ENCODE data around the gene SLC9A4. TPM values are rescaled to one million over a fixed set of nuclear protein-coding genes. Genes with fewer than 3 reads are reported as not detected.

SLC9A4 gene
- total and polyA plus RNA-seq, 2 donors (not counting 1 experiment from before 2014, with no cell fraction given) = not detected

DNA sequence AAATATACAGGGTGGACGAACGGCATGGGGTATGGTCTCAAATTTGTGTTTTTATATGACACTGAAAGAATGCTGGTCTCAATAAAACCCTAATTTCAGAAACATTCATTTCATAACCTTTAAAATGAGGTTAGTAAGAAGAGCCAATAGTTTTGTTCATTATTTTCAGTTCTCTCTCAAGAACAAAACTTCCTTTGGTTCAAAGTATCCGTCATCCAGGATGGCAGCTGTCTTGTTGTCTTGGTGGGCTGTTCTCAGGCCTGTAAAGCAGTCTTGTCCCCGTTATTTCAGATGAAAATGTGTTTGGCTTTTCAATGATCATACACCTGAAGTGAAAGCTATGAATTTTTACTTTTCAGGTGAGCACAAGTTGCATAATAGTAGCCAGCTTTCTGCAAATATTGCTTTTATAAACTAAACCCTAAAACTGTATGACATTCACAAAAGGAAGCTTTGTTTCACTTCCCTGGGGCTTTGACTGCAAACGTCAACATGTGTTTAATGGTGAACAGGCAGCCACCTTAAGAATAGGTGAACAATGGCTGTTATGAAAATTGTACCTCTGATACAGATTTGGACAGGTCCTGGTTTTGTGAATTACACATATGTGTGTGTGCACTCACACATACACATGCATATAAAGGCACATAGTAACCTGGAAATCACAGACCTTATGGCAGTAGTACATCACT lies 47.4 kb upstream of the SLC9A4 start:
- no peak overlapping the region for H3K27ac ChIP-seq (ENCODE audit: insufficient read depth, low read length)
- no peaks in the 10 kb centered on the region for H3K9me3 ChIP-seq (ENCODE audit: control insufficient read depth, insufficient read depth, low read depth, low read length)
- no peak overlapping the region for H3K9ac ChIP-seq (ENCODE audit: insufficient read depth, low read length)
- no peaks in the 10 kb centered on the region for H3K79me2 ChIP-seq (ENCODE audit: control insufficient read depth, insufficient read depth, low read length)
- no peaks in the 10 kb centered on the region for H3K4me1 ChIP-seq (ENCODE audit: control insufficient read depth, extremely low read depth, insufficient read depth, low read length)
- H3K4me3 ChIP-seq (replicated peaks in 1 of 4; ENCODE audit: control extremely low read depth in 1 of 4, insufficient read depth in 1 of 4, low read depth in 3 of 4, low read length in 4 of 4) = no peak overlapping the region
- no peaks in the 10 kb centered on the region for H3K36me3 ChIP-seq (ENCODE audit: control insufficient read depth, insufficient read depth, low read length)
- TF ChIP-seq, protein P1, sequence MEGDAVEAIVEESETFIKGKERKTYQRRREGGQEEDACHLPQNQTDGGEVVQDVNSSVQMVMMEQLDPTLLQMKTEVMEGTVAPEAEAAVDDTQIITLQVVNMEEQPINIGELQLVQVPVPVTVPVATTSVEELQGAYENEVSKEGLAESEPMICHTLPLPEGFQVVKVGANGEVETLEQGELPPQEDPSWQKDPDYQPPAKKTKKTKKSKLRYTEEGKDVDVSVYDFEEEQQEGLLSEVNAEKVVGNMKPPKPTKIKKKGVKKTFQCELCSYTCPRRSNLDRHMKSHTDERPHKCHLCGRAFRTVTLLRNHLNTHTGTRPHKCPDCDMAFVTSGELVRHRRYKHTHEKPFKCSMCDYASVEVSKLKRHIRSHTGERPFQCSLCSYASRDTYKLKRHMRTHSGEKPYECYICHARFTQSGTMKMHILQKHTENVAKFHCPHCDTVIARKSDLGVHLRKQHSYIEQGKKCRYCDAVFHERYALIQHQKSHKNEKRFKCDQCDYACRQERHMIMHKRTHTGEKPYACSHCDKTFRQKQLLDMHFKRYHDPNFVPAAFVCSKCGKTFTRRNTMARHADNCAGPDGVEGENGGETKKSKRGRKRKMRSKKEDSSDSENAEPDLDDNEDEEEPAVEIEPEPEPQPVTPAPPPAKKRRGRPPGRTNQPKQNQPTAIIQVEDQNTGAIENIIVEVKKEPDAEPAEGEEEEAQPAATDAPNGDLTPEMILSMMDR (conservative IDR thresholded peaks at IDR 0.05 in 1 of 2, IDR thresholded peaks at IDR 0.05 in 1 of 2; ENCODE audit: low read depth in 1 of 2, low read length in 2 of 2) = no peak
- TF ChIP-seq EZH2 (IDR thresholded peaks at IDR 0.05; ENCODE audit: low read length, missing control alignments) = no peak
- peaks cover 7% of the 10 kb centered on the region for H3K27me3 ChIP-seq (ENCODE audit: control insufficient read depth, insufficient read depth, low read length)
- no peak for DNase-seq (ENCODE audit: low read depth in 2 of 2)
- H2AFZ ChIP-seq (ENCODE audit: low read length) = no peak overlapping the region
- no peak overlapping the region for H3K4me2 ChIP-seq (ENCODE audit: extremely low read depth, insufficient read depth, low read length)
- no peaks in the 10 kb centered on the region for H4K20me1 ChIP-seq (ENCODE audit: control insufficient read depth, extremely low read depth, insufficient read depth, low read length)

DNA sequence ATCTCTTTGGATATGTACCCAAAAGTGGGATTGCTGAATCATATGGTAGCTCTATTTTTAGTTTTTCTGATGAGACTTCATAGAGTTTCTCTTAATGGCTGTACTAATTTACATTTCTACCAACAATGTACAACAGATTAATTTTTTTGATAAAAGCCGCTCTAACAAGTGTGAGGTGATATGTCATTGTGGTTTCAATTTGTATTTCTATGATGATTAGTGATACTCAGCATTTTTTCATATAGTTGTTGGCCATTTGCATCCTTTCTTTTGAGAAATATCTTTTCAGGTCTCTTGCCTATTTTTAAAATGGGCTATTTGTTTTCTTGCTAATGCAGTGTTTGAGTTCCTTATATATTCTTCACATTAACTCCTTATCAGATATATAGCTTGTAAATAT lies 45.8 kb upstream of the SLC9A4 start:
- no peak for TF ChIP-seq EZH2 (IDR thresholded peaks at IDR 0.05; ENCODE audit: low read length, missing control alignments)
- TF ChIP-seq, protein P1 (conservative IDR thresholded peaks at IDR 0.05 in 1 of 2, IDR thresholded peaks at IDR 0.05 in 1 of 2; ENCODE audit: low read depth in 1 of 2, low read length in 2 of 2) = no peak
- Histone ChIP-seq H3K4me1 (ENCODE audit: control insufficient read depth, extremely low read depth, insufficient read depth, low read length) (no peaks in the 10 kb centered on the region), H4K20me1 (ENCODE audit: control insufficient read depth, extremely low read depth, insufficient read depth, low read length) (no peaks in the 10 kb centered on the region), H3K79me2 (ENCODE audit: control insufficient read depth, insufficient read depth, low read length) (no peaks in the 10 kb centered on the region), H3K4me3 (replicated peaks in 1 of 4; ENCODE audit: control extremely low read depth in 1 of 4, insufficient read depth in 1 of 4, low read depth in 3 of 4, low read length in 4 of 4) (no peak overlapping the region), H3K9ac (ENCODE audit: insufficient read depth, low read length) (no peak overlapping the region), H3K4me2 (ENCODE audit: extremely low read depth, insufficient read depth, low read length) (no peak overlapping the region), H3K27me3 (ENCODE audit: control insufficient read depth, insufficient read depth, low read length) (peaks cover 2% of the 10 kb centered on the region), H3K36me3 (ENCODE audit: control insufficient read depth, insufficient read depth, low read length) (no peaks in the 10 kb centered on the region), H2AFZ (ENCODE audit: low read length) (no peak overlapping the region), H3K9me3 (ENCODE audit: control insufficient read depth, insufficient read depth, low read depth, low read length) (no peaks in the 10 kb centered on the region), H3K27ac (ENCODE audit: insufficient read depth, low read length) (no peak overlapping the region)
- DNase-seq (ENCODE audit: low read depth in 2 of 2) = no peak

DNA sequence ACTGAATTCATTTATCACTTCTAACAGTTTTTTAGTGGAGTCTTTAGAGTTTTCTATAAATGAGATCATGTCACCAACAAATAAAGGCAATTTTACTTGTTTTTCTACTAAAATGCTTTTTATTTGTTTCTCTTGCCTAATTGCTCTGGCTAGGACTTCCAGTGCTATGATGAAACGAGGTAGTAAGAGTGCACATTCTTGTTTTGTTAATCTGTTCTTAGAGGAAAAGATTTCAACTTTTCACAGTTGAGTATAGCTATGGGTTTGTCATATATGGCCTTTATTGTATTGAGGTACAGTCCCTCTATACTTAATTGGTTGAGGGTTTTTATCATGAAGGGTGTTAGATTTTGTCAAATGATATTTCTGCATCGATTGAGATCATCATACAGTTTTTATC lies 44.5 kb upstream of the SLC9A4 start:
- no peak overlapping the region for H3K4me3 ChIP-seq (replicated peaks in 1 of 4; ENCODE audit: control extremely low read depth in 1 of 4, insufficient read depth in 1 of 4, low read depth in 3 of 4, low read length in 4 of 4)
- no peaks in the 10 kb centered on the region for H3K36me3 ChIP-seq (ENCODE audit: control insufficient read depth, insufficient read depth, low read length)
- no peaks in the 10 kb centered on the region for H4K20me1 ChIP-seq (ENCODE audit: control insufficient read depth, extremely low read depth, insufficient read depth, low read length)

More for the DNA sequence above, 44.5 kb upstream of the SLC9A4 start:
- Histone ChIP-seq H3K9ac (ENCODE audit: insufficient read depth, low read length) (no peak overlapping the region), H3K9me3 (ENCODE audit: control insufficient read depth, insufficient read depth, low read depth, low read length) (no peaks in the 10 kb centered on the region), H3K79me2 (ENCODE audit: control insufficient read depth, insufficient read depth, low read length) (no peaks in the 10 kb centered on the region), H3K4me2 (ENCODE audit: extremely low read depth, insufficient read depth, low read length) (no peak overlapping the region), H2AFZ (ENCODE audit: low read length) (no peak overlapping the region), H3K27ac (ENCODE audit: insufficient read depth, low read length) (no peak overlapping the region), H3K27me3 (ENCODE audit: control insufficient read depth, insufficient read depth, low read length) (peaks cover 2% of the 10 kb centered on the region), H3K4me1 (ENCODE audit: control insufficient read depth, extremely low read depth, insufficient read depth, low read length) (no peaks in the 10 kb centered on the region)
- TF ChIP-seq, protein P1 (conservative IDR thresholded peaks at IDR 0.05 in 1 of 2, IDR thresholded peaks at IDR 0.05 in 1 of 2; ENCODE audit: low read depth in 1 of 2, low read length in 2 of 2) = no peak
- TF ChIP-seq EZH2 (IDR thresholded peaks at IDR 0.05; ENCODE audit: low read length, missing control alignments) = no peak
- peak in 1 of 2 donors; percentile 34 for DNase-seq (ENCODE audit: low read depth in 2 of 2)

Data from fibroblast of lung (primary cell).